Osteoblast (primary cell): ENCODE measurements around the gene SYNJ2. TPM values are rescaled to one million over a fixed set of nuclear protein-coding genes. Genes with fewer than 3 reads are reported as not detected.
A peak's percentile ranks its signal among the peaks of the same experiment; 100 is the strongest.

ENCODE experiments used
- DNase-seq: peaks from one replicate; pipeline ENCODE4 v3.0.0; 2011; ENCODE audit warnings: low spot score, mixed read lengths; ENCODE audit not compliant: insufficient read length; ENCODE audit errors: missing footprints
- H2AFZ ChIP-seq: 2 replicates; pipeline ENCODE4 v1.6.0; 2011; ENCODE audit warnings: mild to moderate bottlenecking, low read length
- H3K27ac ChIP-seq: 2 replicates; pipeline ENCODE4 v1.5.1; 2011; ENCODE audit warnings: mild to moderate bottlenecking, low read depth, low read length, moderate library complexity
- H3K27me3 ChIP-seq: 2 replicates; pipeline ENCODE4 v1.6.0; 2012; ENCODE audit warnings: mild to moderate bottlenecking, control low read depth, inconsistent platforms, low read length, moderate library complexity; ENCODE audit not compliant: insufficient read depth
- H3K36me3 ChIP-seq: 2 replicates; pipeline ENCODE4 v1.5.1; 2011; ENCODE audit warnings: mild to moderate bottlenecking, low read length, control low read depth, moderate library complexity; ENCODE audit not compliant: insufficient read depth
- H3K4me1 ChIP-seq: 2 replicates; pipeline ENCODE4 v1.5.1; 2011; ENCODE audit warnings: mild to moderate bottlenecking, low read length, control low read depth, moderate library complexity; ENCODE audit not compliant: insufficient read depth
- H3K4me2 ChIP-seq: 2 replicates; pipeline ENCODE4 v1.6.0; 2011; ENCODE audit warnings: mild to moderate bottlenecking, low read length; ENCODE audit not compliant: insufficient read depth
- H3K4me3 ChIP-seq: fragments of 200-600 bp; sonication (generic); 3 replicates; pipeline ENCODE4 v1.5.1; 2012; ENCODE audit warnings: mild to moderate bottlenecking, low read length, inconsistent platforms; ENCODE audit not compliant: insufficient read depth
- H3K79me2 ChIP-seq: 2 replicates; pipeline ENCODE4 v1.6.0; 2012; ENCODE audit warnings: mild to moderate bottlenecking, low read length, control low read depth, inconsistent platforms; ENCODE audit not compliant: insufficient read depth
- H3K9me3 ChIP-seq: 2 replicates; pipeline ENCODE4 v1.5.1; 2011; ENCODE audit warnings: low read depth, low read length, control low read depth
- H4K20me1 ChIP-seq: 2 replicates; pipeline ENCODE4 v1.6.0; 2012; ENCODE audit warnings: mild to moderate bottlenecking, low read length, control low read depth; ENCODE audit not compliant: insufficient read depth
- CTCF ChIP-seq: IDR thresholded peaks from 2 replicates; pipeline ENCODE4 v1.5.1; 2011; ENCODE audit warnings: mild to moderate bottlenecking, low read depth, low read length, moderate library complexity; ENCODE audit errors: extremely low read depth
- total RNA-seq: library from RNA; depleted of rRNA; stranded (reverse); fragments of >200 nt; gene quantifications from 2 replicates; pipeline ENCODE4 v1.2.3, GENCODE V29; 2012

Gene SYNJ2
- total RNA-seq, 1 donor = 94.8 TPM

DNA sequence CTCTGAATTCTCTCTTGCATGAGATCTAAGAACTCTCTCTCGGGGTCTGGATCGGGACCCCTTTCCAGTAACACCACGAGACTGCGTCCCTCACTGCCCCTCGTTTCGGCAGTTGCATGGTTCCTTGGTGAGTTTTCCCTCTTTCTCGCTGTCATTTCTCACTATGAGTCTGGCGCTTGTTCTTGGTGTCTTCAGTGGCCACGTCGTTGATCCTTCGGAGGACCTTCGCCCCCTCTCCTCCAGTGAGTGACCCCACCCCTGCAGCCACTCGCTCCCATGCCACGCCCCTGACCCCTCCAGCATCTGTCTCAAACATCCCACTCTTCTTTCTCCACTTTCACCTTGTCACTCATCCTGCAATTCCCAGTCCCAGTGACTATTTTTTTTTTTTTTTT lies 23.0 kb downstream of the SYNJ2 start:
- peaks cover 92% of the 10 kb centered on the region for H3K79me2 ChIP-seq

GRCh38 chr6:158005626-158006180 lies 24.0 kb downstream of the SYNJ2 start:
- TF ChIP-seq CTCF = no peak
- Histone ChIP-seq H3K27me3 (no peaks in the 10 kb centered on the region), H3K9me3 (no peaks in the 10 kb centered on the region), H2AFZ (no peak overlapping the region), H3K36me3 (peaks cover 18% of the 10 kb centered on the region), H3K79me2 (peaks cover 92% of the 10 kb centered on the region), H3K4me1 (peaks cover 54% of the 10 kb centered on the region), H4K20me1 (peaks cover 4% of the 10 kb centered on the region), H3K4me2 (no peak overlapping the region), H3K4me3 (no peak overlapping the region), H3K27ac (peak overlapping the region; percentile 47)
- DNase-seq = no peak

More for the DNA sequence above, 23.0 kb downstream of the SYNJ2 start:
- Histone ChIP-seq H3K27ac (peak overlapping the region; percentile 100), H3K36me3 (peaks cover 17% of the 10 kb centered on the region), H3K4me3 (no peak overlapping the region), H3K4me2 (no peak overlapping the region), H3K27me3 (no peaks in the 10 kb centered on the region), H3K9me3 (no peaks in the 10 kb centered on the region), H4K20me1 (peaks cover 4% of the 10 kb centered on the region), H2AFZ (no peak overlapping the region), H3K4me1 (peaks cover 53% of the 10 kb centered on the region)
- no peak for TF ChIP-seq CTCF
- DNase-seq = no peak

- Histone ChIP-seq H4K20me1 (peaks cover 4% of the 10 kb centered on the region), H3K4me1 (peaks cover 57% of the 10 kb centered on the region), H3K4me3 (no peak overlapping the region), H3K27me3 (no peaks in the 10 kb centered on the region), H3K9me3 (no peaks in the 10 kb centered on the region), H2AFZ (no peak overlapping the region), H3K36me3 (peaks cover 23% of the 10 kb centered on the region), H3K4me2 (no peak overlapping the region), H3K79me2 (peaks cover 92% of the 10 kb centered on the region), H3K27ac (no peak overlapping the region)
- no peak for DNase-seq
- TF ChIP-seq CTCF = no peak
These were observed 24.7 kb downstream of the SYNJ2 start for GRCh38 chr6:158006331-158006730.

GRCh38 chr6:158006821-158007570 lies 25.3 kb downstream of the SYNJ2 start:
- Histone ChIP-seq H3K79me2 (peaks cover 92% of the 10 kb centered on the region), H3K9me3 (no peaks in the 10 kb centered on the region), H2AFZ (no peak overlapping the region), H3K4me1 (peaks cover 59% of the 10 kb centered on the region), H3K27me3 (no peaks in the 10 kb centered on the region), H3K4me2 (no peak overlapping the region), H3K4me3 (no peak overlapping the region), H4K20me1 (peaks cover 4% of the 10 kb centered on the region), H3K27ac (peak overlapping the region; percentile 37), H3K36me3 (peaks cover 20% of the 10 kb centered on the region)
- TF ChIP-seq CTCF = no peak
- DNase-seq = no peak
